CD14-positive monocyte (primary cell): Measurements from ENCODE around the gene CPB2. TPM values are rescaled to one million over a fixed set of nuclear protein-coding genes. Genes with fewer than 3 reads are reported as not detected.

ENCODE experiments used
- DNase-seq, 3 donors: peaks; one replicate each; pipeline ENCODE4 v3.0.0-alpha.2; 2011 to 2022
- H2AFZ ChIP-seq: 2 replicates; pipeline ENCODE4 v1.6.0; 2012; ENCODE audit warnings: mild to moderate bottlenecking, low read depth, low read length, inconsistent platforms; ENCODE audit not compliant: insufficient read depth, poor library complexity, severe bottlenecking
- H3K27ac ChIP-seq, 2 donors: 1 replicate in 1 of 2; 2 replicates in 1 of 2; pipeline ENCODE4 v1.5.1; 2012 to 2013; ENCODE audit warnings: low read length in 2 of 2, control low read depth in 1 of 2, inconsistent platforms in 1 of 2, low read depth in 1 of 2, mild to moderate bottlenecking in 1 of 2
- H3K27me3 ChIP-seq, 2 donors: one replicate each; pipeline versions ENCODE4 v1.6.0 to v1.6.1; 2011 to 2013; ENCODE audit warnings: low read length in 2 of 2; ENCODE audit not compliant: control insufficient read depth in 2 of 2, insufficient read depth in 2 of 2
- H3K36me3 ChIP-seq, 2 donors: replicated peaks in 1 of 2; 1 replicate in 1 of 2; 2 replicates in 1 of 2; pipeline versions ENCODE4 v1.5.1 to v1.6.1; 2012 to 2013; ENCODE audit warnings: low read length in 2 of 2, control low read depth in 1 of 2, inconsistent platforms in 1 of 2, mild to moderate bottlenecking in 1 of 2; ENCODE audit not compliant: insufficient read depth in 2 of 2, control insufficient read depth in 1 of 2
- H3K4me1 ChIP-seq, 2 donors: 1 replicate in 1 of 2; 2 replicates in 1 of 2; pipeline versions ENCODE4 v1.5.1 to v1.6.1; 2012 to 2013; ENCODE audit warnings: low read length in 2 of 2, control low read depth in 1 of 2, inconsistent platforms in 1 of 2, mild to moderate bottlenecking in 1 of 2, moderate library complexity in 1 of 2; ENCODE audit not compliant: insufficient read depth in 2 of 2, control insufficient read depth in 1 of 2
- H3K4me2 ChIP-seq: replicated peaks from 2 replicates; pipeline ENCODE3; 2012; ENCODE audit warnings: low read length, moderate library complexity, mild to moderate bottlenecking; ENCODE audit not compliant: poor library complexity, severe bottlenecking; ENCODE audit errors: extremely low read depth
- H3K4me3 ChIP-seq, 3 experiments: fragments of 200-600 bp in 1 of 3; sonication (generic) in 1 of 3; replicated peaks in 1 of 3; 1 replicate in 2 of 3; 2 replicates in 1 of 3; pipeline ENCODE4 v1.5.1; 2011 to 2013; ENCODE audit warnings: low read length in 3 of 3, mild to moderate bottlenecking in 3 of 3, control low read depth in 2 of 3, low read depth in 2 of 3, inconsistent platforms in 1 of 3, moderate library complexity in 1 of 3
- H3K79me2 ChIP-seq: 2 replicates; pipeline ENCODE4 v1.6.0; 2012; ENCODE audit warnings: mild to moderate bottlenecking, control low read depth, inconsistent platforms, low read length, moderate library complexity; ENCODE audit not compliant: insufficient read depth
- H3K9ac ChIP-seq: 2 replicates; pipeline ENCODE4 v1.6.0; 2017; ENCODE audit warnings: low read length, mild to moderate bottlenecking; ENCODE audit not compliant: insufficient read depth, poor library complexity, severe bottlenecking
- H3K9me3 ChIP-seq, 2 donors: replicated peaks in 1 of 2; 1 replicate in 1 of 2; 2 replicates in 1 of 2; pipeline versions ENCODE4 v1.5.1 to v1.6.1; 2012 to 2013; ENCODE audit warnings: low read length in 2 of 2, control low read depth in 1 of 2; ENCODE audit not compliant: control insufficient read depth in 1 of 2, insufficient read depth in 1 of 2
- H4K20me1 ChIP-seq: 2 replicates; pipeline ENCODE4 v1.6.0; 2012; ENCODE audit warnings: mild to moderate bottlenecking, low read length, control low read depth, moderate library complexity; ENCODE audit not compliant: insufficient read depth
- H3K27ac Mint-ChIP-seq, 7 donors: one replicate each; pipeline ENCODE4 v1.8.0; 2020; ENCODE audit warnings: mild to moderate bottlenecking in 7 of 7, mixed read lengths in 7 of 7, moderate library complexity in 6 of 7, inconsistent platforms in 2 of 7
- H3K27me3 Mint-ChIP-seq, 3 donors: one replicate each; pipeline ENCODE4 v1.8.0; 2021 to 2022; ENCODE audit warnings: low read depth in 3 of 3, mild to moderate bottlenecking in 3 of 3, mixed read lengths in 3 of 3, moderate library complexity in 3 of 3, inconsistent platforms in 1 of 3
- H3K36me3 Mint-ChIP-seq, 2 donors: one replicate each; pipeline ENCODE4 v1.8.0; 2020; ENCODE audit warnings: mixed read lengths in 2 of 2, inconsistent platforms in 1 of 2, mild to moderate bottlenecking in 1 of 2
- H3K4me1 Mint-ChIP-seq: one replicate; pipeline ENCODE4 v1.8.0; 2020; ENCODE audit warnings: mild to moderate bottlenecking, mixed read lengths
- H3K4me3 Mint-ChIP-seq, 2 donors: one replicate each; pipeline ENCODE4 v1.8.0; 2020; ENCODE audit warnings: mild to moderate bottlenecking in 2 of 2, mixed read lengths in 2 of 2, moderate library complexity in 1 of 2
- H3K9me3 Mint-ChIP-seq, 7 donors: one replicate each; pipeline ENCODE4 v1.8.0; 2020 to 2022; ENCODE audit warnings: mixed read lengths in 7 of 7, mild to moderate bottlenecking in 6 of 7, moderate library complexity in 6 of 7, inconsistent platforms in 2 of 7
- CTCF ChIP-seq: fragments of 200-600 bp; IDR thresholded peaks from one replicate; pipeline ENCODE4 v1.8.0; 2022; ENCODE audit warnings: antibody characterized with exemption, mild to moderate bottlenecking
- WGBS: methylation state at CpG from one replicate; pipeline ENCODE4 v1.1.5; 2013; ENCODE audit warnings: missing lambda C conversion rate; ENCODE audit not compliant: insufficient coverage; 5-methylcytosine and 5-hydroxymethylcytosine counted together
- intact Hi-C, 2 donors: fragments of 100-400 bp; cut with micrococcal nuclease; formaldehyde crosslinking; loops; one replicate each; pipeline versions ENCODE4 v1.15.0 to v1.15.1; 2023
- polyA plus RNA-seq, 3 donors: library from polyadenylated mRNA; depleted of rRNA in 1 of 3; unstranded in 2 of 3; stranded (reverse) in 1 of 3; fragments of 300-500 nt in 2 of 3; fragments of >200 nt in 1 of 3; fragmentation: Illumina TruSeq in 2 of 3; gene quantifications; 1 replicate in 2 of 3; 2 replicates in 1 of 3; pipeline ENCODE4 v1.2.3, GENCODE V29; 2012 to 2021

Gene CPB2
- polyA plus RNA-seq, 3 donors = 0.15 to 0.18 TPM; not detected in 1

DNA sequence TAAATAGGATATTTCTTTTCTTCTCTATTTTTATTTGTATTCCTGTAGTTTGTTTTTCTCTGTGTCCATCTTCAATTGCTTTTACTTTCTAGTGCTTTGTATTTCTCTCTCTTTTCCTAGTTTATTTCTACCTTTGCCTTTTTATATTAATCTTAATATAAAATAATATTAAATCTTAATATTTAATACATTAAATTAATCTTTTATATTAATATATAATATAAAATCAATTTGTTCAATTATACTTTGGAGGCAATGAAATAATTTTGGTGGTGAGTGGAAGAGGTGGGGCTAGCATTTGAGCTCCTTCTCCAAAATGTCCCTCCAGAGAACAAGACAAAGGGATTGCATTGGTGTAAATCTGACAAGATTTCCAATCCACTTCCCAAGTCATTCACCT lies 6.3 kb upstream of the CPB2 start:
- H4K20me1 ChIP-seq = no peaks in the 10 kb centered on the region
- Mint-ChIP-seq H3K27me3 (peaks cover 0 to 3% (median 0%) of the 10 kb centered on the region in 3 donors), H3K4me1 (peaks cover 18% of the 10 kb centered on the region), H3K36me3 (no peaks in the 10 kb centered on the region), H3K27ac (no peak overlapping the region), H3K9me3 (peaks cover 0 to 1% (median 0%) of the 10 kb centered on the region in 7 donors), H3K4me3 (no peak overlapping the region)
- no peaks in the 10 kb centered on the region for H3K36me3 ChIP-seq
- no peak overlapping the region for H3K4me2 ChIP-seq
- no peaks in the 10 kb centered on the region for H3K9me3 ChIP-seq
- no peak overlapping the region for H3K27ac ChIP-seq
- H3K4me1 ChIP-seq = peaks cover 4 to 11% of the 10 kb centered on the region in 2 donors
- H2AFZ ChIP-seq = no peak overlapping the region
- H3K4me3 ChIP-seq = no peak overlapping the region
- no peak overlapping the region for H3K9ac ChIP-seq
- H3K27me3 ChIP-seq = no peaks in the 10 kb centered on the region
- no peaks in the 10 kb centered on the region for H3K79me2 ChIP-seq
- no peak for DNase-seq
- no peak for TF ChIP-seq CTCF
- intact Hi-C loops = no loop called here

DNA sequence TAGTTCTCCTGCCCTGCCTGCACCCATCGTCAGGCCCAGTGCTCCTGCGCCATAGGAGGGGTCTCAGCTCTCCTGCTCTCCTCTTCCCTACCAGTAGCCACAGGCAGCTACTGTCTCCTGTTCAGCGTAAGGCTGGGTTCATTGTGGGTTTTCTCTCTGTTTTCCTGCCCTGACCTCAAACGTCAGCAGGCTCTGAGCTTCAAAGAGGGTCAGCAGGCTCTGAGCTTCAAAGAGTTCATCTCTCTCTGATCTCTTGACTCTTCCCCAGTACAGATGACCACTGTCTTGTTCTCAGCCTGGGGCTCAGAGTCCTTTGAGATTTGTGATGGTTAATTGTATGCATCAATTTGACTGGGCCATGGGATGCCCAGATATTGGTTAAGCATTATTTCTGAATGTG lies 4.6 kb upstream of the CPB2 start:
- Mint-ChIP-seq H3K27ac (peak overlapping the region in 1 of 7 donors; percentile 47), H3K27me3 (peaks cover 0 to 3% (median 2%) of the 10 kb centered on the region in 3 donors), H3K4me1 (peaks cover 13% of the 10 kb centered on the region), H3K9me3 (peaks cover 0 to 1% (median 0%) of the 10 kb centered on the region in 7 donors), H3K4me3 (no peak overlapping the region), H3K36me3 (no peaks in the 10 kb centered on the region)
- no peaks in the 10 kb centered on the region for H3K79me2 ChIP-seq
- no peak for TF ChIP-seq CTCF
- no peak overlapping the region for H3K9ac ChIP-seq
- H3K9me3 ChIP-seq = no peaks in the 10 kb centered on the region
- H3K4me2 ChIP-seq = no peak overlapping the region
- no peak overlapping the region for H2AFZ ChIP-seq
- no peaks in the 10 kb centered on the region for H3K27me3 ChIP-seq
- H3K4me3 ChIP-seq = no peak overlapping the region
- H3K27ac ChIP-seq = no peak overlapping the region
- H4K20me1 ChIP-seq = no peaks in the 10 kb centered on the region
- intact Hi-C loops = no loop called here
- no peaks in the 10 kb centered on the region for H3K36me3 ChIP-seq
- peaks cover 4 to 7% of the 10 kb centered on the region in 2 donors for H3K4me1 ChIP-seq
- WGBS = 100% methylated on average over 1 of the region's 4 CpGs
- DNase-seq = no peak
